ENCODE results near the gene GABPB1. TPM values are rescaled to one million over a fixed set of nuclear protein-coding genes. Genes with fewer than 3 reads are reported as not detected.

Gene GABPB1
- total and polyA plus RNA-seq, 10 of the 15 experiments (the other 5 are each of a cell fraction or from before 2014, with no cell fraction given): 13.9 to 48.2 (median 39.8) TPM

DNA sequence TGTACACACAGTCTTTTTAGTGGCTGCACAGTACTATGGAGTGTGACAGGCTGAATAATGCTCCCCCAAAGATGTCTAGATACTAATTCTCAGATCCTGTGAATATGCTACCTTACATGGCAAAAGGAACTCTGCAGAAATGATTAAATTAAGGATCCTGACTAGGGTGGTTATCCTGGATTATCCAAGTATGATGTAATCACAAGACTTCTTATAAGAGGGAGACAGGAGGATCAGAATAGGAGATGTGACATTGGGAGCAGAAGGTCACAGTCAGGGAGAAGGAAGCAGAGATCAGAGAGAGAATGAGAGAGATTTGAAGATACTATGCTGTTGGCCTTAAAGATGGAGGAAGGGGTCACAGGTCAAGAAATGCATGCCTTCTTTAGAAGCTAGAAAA lies 34.5 kb downstream of the GABPB1 start:
- Histone ChIP-seq H3K4me2 (ENCODE audit: control insufficient read depth, insufficient read depth) (no peak overlapping the region), H3K36me3 (ENCODE audit: control insufficient read depth in 2 of 2, insufficient read depth in 2 of 2, low read length in 1 of 2) (no peaks in the 10 kb centered on the region), H3K9me3 (replicated peaks; ENCODE audit: control insufficient read depth, insufficient read depth, low read length) (no peaks in the 10 kb centered on the region), H3K9ac (ENCODE audit: control insufficient read depth, insufficient read depth, low read length) (no peak overlapping the region), H4K20me1 (ENCODE audit: control insufficient read depth, insufficient read depth) (no peaks in the 10 kb centered on the region), H3K27ac (ENCODE audit: control insufficient read depth, insufficient read depth) (no peak overlapping the region), H2AFZ (ENCODE audit: control insufficient read depth, low read depth, low read length) (no peak overlapping the region), H3K79me2 (ENCODE audit: control insufficient read depth, insufficient read depth, low read length) (peaks cover 1% of the 10 kb centered on the region), H3K4me3 (no peak overlapping the region), H3K27me3 (replicated peaks in 1 of 2; ENCODE audit: control insufficient read depth in 2 of 2, insufficient read depth in 2 of 2, low read length in 1 of 2) (no peaks in the 10 kb centered on the region), H3K4me1 (ENCODE audit: control insufficient read depth, insufficient read depth, low read length) (no peaks in the 10 kb centered on the region)
- no peak for DNase-seq (ENCODE audit: low read depth, low spot score)
- ChIA-PET CTCF (no interaction called here), SMC1A (ENCODE audit: uncharacterized antibody, unreplicated experiment) (interaction anchor here (1.8 kb wide), 1 partner anchor 169 kb away, joined by 4 read pairs; no protein-coding TSS in a partner anchor), POLR2A (no interaction called here), RAD21 (ENCODE audit: unreplicated experiment) (no interaction called here)
- in situ Hi-C loops (cut with MboI): no loop called here
- no TSS peak for BruUV-seq (replicated peaks)
- no peak for ATAC-seq
- no peak for FAIRE-seq
- intact Hi-C loops (cut with micrococcal nuclease; ENCODE audit: unreplicated experiment): loop anchor here (5.0 kb wide), 1 partner anchor 48 kb away; no protein-coding TSS in a partner anchor
- TF ChIP-seq JUNB (IDR thresholded peaks at IDR 0.05): no peak
- no peak for TF ChIP-seq SMAD1 (IDR thresholded peaks at IDR 0.05; ENCODE audit: low read depth, partially characterized antibody)
- no peak for TF ChIP-seq ZSCAN29 (IDR thresholded peaks at IDR 0.05)
- TF ChIP-seq ZBTB40 (IDR thresholded peaks at IDR 0.05; ENCODE audit: borderline replicate concordance): no peak
- TF ChIP-seq, protein P1, sequence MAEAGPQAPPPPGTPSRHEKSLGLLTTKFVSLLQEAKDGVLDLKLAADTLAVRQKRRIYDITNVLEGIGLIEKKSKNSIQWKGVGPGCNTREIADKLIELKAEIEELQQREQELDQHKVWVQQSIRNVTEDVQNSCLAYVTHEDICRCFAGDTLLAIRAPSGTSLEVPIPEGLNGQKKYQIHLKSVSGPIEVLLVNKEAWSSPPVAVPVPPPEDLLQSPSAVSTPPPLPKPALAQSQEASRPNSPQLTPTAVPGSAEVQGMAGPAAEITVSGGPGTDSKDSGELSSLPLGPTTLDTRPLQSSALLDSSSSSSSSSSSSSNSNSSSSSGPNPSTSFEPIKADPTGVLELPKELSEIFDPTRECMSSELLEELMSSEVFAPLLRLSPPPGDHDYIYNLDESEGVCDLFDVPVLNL (IDR thresholded peaks at IDR 0.05; ENCODE audit: low read depth, low read length): no peak
- TF ChIP-seq CREM (IDR thresholded peaks at IDR 0.05; ENCODE audit: low read depth): no peak
- TF ChIP-seq ZNF687 (IDR thresholded peaks at IDR 0.05): no peak
- no peak for TF ChIP-seq BCLAF1 (IDR thresholded peaks at IDR 0.05)
- no peak for TF ChIP-seq EED (IDR thresholded peaks at IDR 0.05; ENCODE audit: low read depth)
- TF ChIP-seq RB1 (IDR thresholded peaks at IDR 0.05; ENCODE audit: borderline replicate concordance): no peak
- TF ChIP-seq PAX5 (IDR thresholded peaks at IDR 0.05; ENCODE audit: borderline replicate concordance, low read depth, low read length): no peak
- TF ChIP-seq SMARCA5 (IDR thresholded peaks at IDR 0.05): no peak
- no peak for TF ChIP-seq CBX3 (IDR thresholded peaks at IDR 0.05; ENCODE audit: borderline replicate concordance, low read depth)
- no peak for TF ChIP-seq TAF1 (IDR thresholded peaks at IDR 0.05; ENCODE audit: borderline replicate concordance, low read depth, low read length)

Data from GM12878 (cell line).